HG03039 (cell line): Measurements from ENCODE around the gene GALR3.

ENCODE experiments used
- ATAC-seq: cut with Tn5 transposase; IDR thresholded peaks from one replicate; pipeline ENCODE4 v1.9.1; 2021; ENCODE audit warnings: mild to moderate bottlenecking, moderate library complexity; ENCODE audit not compliant: unreplicated experiment

Gene GALR3

GRCh38 chr22:37822079-37822833, 926 bp upstream of the GALR3 start:
- ATAC-seq, result no peak

DNA sequence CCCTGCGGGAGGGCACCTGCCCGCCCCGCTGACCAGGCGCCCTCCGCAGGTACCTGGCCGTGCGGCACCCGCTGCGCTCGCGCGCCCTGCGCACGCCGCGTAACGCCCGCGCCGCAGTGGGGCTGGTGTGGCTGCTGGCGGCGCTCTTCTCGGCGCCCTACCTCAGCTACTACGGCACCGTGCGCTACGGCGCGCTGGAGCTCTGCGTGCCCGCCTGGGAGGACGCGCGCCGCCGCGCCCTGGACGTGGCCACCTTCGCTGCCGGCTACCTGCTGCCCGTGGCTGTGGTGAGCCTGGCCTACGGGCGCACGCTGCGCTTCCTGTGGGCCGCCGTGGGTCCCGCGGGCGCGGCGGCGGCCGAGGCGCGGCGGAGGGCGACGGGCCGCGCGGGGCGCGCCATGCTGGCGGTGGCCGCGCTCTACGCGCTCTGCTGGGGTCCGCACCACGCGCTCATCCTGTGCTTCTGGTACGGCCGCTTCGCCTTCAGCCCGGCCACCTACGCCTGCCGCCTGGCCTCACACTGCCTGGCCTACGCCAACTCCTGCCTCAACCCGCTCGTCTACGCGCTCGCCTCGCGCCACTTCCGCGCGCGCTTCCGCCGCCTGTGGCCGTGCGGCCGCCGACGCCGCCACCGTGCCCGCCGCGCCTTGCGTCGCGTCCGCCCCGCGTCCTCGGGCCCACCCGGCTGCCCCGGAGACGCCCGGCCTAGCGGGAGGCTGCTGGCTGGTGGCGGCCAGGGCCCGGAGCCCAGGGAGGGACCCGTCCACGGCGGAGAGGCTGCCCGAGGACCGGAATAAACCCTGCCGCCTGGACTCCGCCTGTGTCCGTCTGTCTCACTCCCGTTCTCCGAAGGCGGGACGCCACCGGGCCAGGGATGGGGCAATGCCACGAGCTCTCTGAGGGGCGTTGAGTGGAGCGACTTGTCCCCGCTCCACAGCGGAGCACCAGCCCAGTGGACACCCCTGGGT, 1.8 kb downstream of the GALR3 start:
- ATAC-seq, result no peak

GRCh38 chr22:37827056-37827455, 3.9 kb downstream of the GALR3 start:
- no peak for ATAC-seq

- no peak for ATAC-seq
These were observed 7.1 kb downstream of the GALR3 start for GRCh38 chr22:37830093-37830842.

DNA sequence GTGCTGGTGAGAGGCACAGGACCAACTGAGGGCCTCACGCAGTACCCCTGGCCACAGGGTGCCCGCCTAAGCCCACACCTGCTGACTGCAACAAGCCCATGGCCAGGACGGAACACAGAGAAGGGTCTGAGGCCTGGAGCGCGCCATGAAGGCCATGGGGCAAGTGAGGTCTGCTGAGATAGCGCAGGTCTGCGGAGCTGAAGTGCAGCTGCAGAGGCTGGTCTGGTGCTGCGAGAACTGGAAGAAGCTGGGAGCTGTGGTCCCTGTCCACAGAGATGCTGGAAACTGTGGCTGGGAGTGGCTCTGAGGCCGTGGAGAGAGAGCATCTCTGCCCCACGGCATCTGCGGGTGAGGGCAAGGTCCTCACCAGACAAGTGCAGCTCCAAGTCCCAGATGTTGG, 8.3 kb downstream of the GALR3 start:
- no peak for ATAC-seq

DNA sequence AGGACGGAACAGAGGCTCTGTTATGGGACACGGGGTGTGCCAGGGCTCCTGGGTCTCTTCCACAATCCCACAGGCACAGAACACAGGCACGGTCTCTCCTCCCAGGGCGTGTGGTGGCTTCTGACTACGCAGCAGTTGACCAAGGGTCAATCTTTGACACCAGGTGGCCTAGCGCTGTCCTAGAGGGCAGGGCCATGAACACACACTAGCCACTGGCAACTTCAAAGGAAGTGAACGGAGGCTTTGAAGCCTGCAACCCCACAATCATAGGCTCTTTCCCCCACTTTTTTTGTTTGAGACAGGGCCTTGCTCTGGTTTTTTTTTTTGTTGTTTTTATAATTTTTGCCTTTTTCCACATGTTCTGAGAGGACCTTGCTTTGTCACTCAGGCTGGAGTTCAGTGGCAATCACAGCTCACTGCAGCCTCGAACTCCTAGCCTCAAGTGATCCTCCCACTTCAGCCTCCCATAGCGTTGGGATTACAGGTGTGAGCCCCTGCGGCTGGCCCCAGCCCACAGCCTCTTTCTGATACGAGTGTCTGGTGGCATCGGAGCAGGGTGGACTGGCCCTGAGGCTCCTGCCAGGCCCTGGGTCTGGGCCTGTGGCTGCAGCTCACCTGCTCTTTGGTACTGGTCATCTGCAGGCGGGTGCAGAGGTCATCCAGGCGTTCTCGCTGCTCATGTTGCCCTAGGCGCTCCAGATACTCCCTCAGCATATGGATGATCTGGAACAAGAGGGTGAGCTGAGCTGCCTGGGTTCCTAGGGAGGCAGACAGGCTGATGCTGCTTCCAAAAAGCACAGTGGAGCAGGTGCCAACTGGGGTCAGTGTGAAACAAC, 9.1 kb downstream of the GALR3 start:
- ATAC-seq, result no peak

DNA sequence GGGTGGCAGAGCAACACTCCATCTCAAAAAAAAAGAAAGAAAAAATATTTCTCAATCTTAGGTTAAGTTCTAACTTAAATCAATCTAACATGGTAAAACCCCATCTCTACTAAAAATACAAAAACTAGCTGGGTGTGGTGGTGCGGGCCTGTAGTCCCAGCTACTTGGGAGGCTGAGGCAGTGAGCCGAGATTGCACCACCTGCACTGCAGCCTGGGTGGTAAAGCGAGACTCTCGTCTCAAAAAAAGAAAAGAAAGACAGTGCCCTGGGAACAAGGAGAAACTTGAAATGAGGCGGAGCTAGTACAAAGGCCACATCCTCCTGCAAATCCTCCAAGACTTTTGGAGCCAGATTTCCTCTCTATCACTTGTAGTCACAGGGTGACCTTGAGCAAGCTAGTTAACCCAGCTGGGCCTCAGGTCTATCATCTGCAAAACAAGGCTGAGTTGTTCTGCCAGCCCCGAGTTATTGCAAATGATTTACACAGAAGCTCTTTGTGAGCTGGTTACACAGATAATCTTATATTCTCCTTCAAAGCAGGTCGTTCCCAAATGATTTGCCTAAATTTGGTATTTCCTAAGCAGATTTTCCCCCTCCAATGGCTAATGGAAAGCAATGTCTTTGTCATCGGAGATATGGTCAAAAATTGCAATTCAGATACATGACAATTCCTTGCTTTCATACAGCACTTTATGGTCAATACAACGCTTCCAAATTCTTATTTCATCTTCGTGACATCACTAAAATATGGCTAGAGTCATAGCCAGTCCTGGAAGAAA, 19.0 kb downstream of the GALR3 start:
- ATAC-seq, result no peak

- ATAC-seq, result peak; percentile 46
These were observed 20.5 kb downstream of the GALR3 start for GRCh38 chr22:37843741-37844089.

- no peak for ATAC-seq
These were observed 21.7 kb downstream of the GALR3 start for GRCh38 chr22:37844904-37845329.

- ATAC-seq, result no peak
These were observed 23.3 kb downstream of the GALR3 start for GRCh38 chr22:37846433-37846832.

DNA sequence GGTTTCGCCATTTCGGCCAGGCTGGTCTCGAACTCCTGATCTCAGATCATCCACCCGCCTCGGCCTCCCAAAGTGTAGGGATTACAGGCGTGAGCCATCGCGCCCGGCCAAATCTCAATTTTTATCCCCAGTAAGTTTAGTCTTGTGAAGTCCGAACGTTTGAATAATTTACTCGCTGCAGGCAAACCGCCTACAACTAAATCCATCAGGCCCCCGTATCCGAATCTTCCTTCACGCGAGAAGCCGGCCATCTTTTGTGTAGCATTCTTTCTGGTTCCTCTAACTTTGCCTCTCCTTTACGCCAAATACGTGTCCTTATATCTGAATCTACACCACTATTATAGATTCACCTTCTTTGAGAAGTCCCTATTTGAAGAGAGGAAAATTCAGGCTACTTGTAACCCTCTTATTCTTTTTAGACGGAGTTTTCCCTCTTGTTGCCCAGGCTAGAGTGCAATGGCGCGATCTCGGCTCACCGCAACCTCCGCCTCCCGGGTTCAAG, 25.5 kb downstream of the GALR3 start:
- ATAC-seq, result no peak

- peak; percentile 66 for ATAC-seq
These were observed 26.0 kb downstream of the GALR3 start, which contains the start of gene EIF3L for GRCh38 chr22:37849089-37849751. TSS of gene EIF3L (plus strand) at chr22:37849419. CDS start at chr22:37849450, 31 bp downstream.

DNA sequence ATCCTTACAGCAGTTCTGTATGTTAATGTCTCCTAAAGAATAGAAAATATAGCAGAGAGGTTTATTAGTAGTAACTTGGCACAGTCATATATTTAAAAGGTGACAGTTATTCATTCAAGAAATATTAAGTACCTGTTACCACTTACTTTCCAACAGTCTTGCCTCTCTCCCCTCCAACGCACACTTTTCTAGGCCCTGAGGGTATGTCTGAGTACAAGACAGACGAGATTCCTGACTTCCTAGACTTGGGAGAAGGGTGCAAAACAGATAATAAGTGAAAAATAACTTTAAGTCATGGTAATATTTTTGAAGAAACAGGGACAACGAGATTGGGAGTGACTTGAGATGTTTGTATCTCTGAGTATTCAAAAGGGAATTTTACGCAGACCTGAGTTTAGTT, 27.6 kb downstream of the GALR3 start:
- ATAC-seq, result no peak

GRCh38 chr22:37852418-37852817, 29.2 kb downstream of the GALR3 start:
- no peak for ATAC-seq

DNA sequence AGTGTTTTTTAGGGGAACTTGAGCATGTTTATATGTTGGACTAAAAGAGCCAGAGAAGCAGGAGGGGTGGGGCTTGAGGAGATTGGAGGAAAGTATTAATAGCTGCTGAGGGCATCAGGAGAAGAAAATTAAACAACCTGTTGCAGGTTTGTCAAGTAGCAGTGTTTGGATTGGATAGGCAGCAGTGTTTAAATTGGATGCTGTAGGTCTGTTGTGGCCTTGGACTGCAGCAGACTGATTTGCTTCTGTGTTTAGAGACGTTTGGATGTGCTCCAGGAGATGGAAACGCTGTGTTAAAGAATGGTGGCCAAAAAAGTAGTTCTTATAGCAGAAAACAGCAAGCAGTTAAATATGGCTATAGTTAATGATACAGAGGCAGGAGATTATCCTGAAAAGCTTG, 31.8 kb downstream of the GALR3 start:
- ATAC-seq, result no peak

GRCh38 chr22:37855462-37855861, 32.3 kb downstream of the GALR3 start:
- no peak for ATAC-seq

GRCh38 chr22:37860796-37861421, 37.7 kb downstream of the GALR3 start:
- ATAC-seq, result no peak

GRCh38 chr22:37862570-37863325, 39.6 kb downstream of the GALR3 start:
- ATAC-seq, result no peak
